Kidney (tissue), 14 donors: ENCODE data around the gene SH2D1B. TPM values are rescaled to one million over a fixed set of nuclear protein-coding genes. Genes with fewer than 3 reads are reported as not detected.

Experiments used
- DNase-seq, 5 donors: peaks; one replicate each; pipeline ENCODE4 v3.0.0-alpha.2; 2013 to 2020
- FAIRE-seq: peaks from 2 replicates; lab custom pipeline; 2012; peaks lifted over from hg19 to GRCh38; lab: Jason Lieb, UNC
- H3K27ac ChIP-seq, 2 donors: one replicate each; pipeline ENCODE4 v1.7.0; 2013; ENCODE audit warnings: low read depth in 2 of 2, low read length in 2 of 2, inconsistent platforms in 1 of 2
- H3K27me3 ChIP-seq: one replicate; pipeline ENCODE4 v1.7.1; 2013; ENCODE audit warnings: low read length, inconsistent platforms; ENCODE audit not compliant: control insufficient read depth, insufficient read depth
- H3K36me3 ChIP-seq, 3 donors: one replicate each; pipeline versions ENCODE4 v1.7.0 to v1.7.1; 2013; ENCODE audit warnings: low read length in 3 of 3, control low read depth in 1 of 3, inconsistent platforms in 1 of 3; ENCODE audit not compliant: insufficient read depth in 3 of 3, control insufficient read depth in 2 of 3
- H3K4me1 ChIP-seq, 3 donors: one replicate each; pipeline versions ENCODE4 v1.7.0 to v1.7.1; 2013; ENCODE audit warnings: low read length in 3 of 3, inconsistent platforms in 1 of 3, low read depth in 1 of 3; ENCODE audit not compliant: control insufficient read depth in 2 of 3, insufficient read depth in 2 of 3
- H3K4me3 ChIP-seq, 3 donors: one replicate each; pipeline versions ENCODE4 v1.7.0 to v1.8.1; 2013; ENCODE audit warnings: low read length in 3 of 3, control low read depth in 1 of 3, inconsistent platforms in 1 of 3
- H3K9ac ChIP-seq, 3 donors: one replicate each; pipeline versions ENCODE4 v1.7.0 to v1.7.1; 2013; ENCODE audit warnings: low read length in 3 of 3, control low read depth in 1 of 3, inconsistent platforms in 1 of 3
- H3K9me3 ChIP-seq, 3 donors: one replicate each; pipeline versions ENCODE4 v1.7.0 to v1.7.1; 2013; ENCODE audit warnings: low read length in 3 of 3, control low read depth in 1 of 3, inconsistent platforms in 1 of 3; ENCODE audit not compliant: control insufficient read depth in 2 of 3, insufficient read depth in 1 of 3
- CTCF ChIP-seq: IDR thresholded peaks from 3 replicates; pipeline ENCODE4 v1.5.1; 2012; ENCODE audit warnings: mild to moderate bottlenecking, moderate library complexity, borderline replicate concordance; ENCODE audit not compliant: insufficient read depth; ENCODE audit errors: extremely low read depth
- intact Hi-C: fragments of 100-400 bp; cut with DNase I; formaldehyde crosslinking; loops from one replicate; pipeline ENCODE4 v1.11.1; 2022
- polyA plus RNA-seq: library from polyadenylated mRNA; stranded (reverse); fragments of 350-450 nt; fragmentation: Illumina TruSeq; extraction: RNeasy Lipid Tissue Mini Kit (QIAGEN cat#74804); gene quantifications from one replicate; pipeline ENCODE4 v1.2.3, GENCODE V29; 2014; ENCODE audit warnings: low read depth, low replicate concordance; ENCODE audit not compliant: insufficient read depth
- total RNA-seq: library from RNA; stranded (reverse); fragmentation: NEBNext Ultra II Directional; extraction: Animal tissue kit (Norgen Biotek cat#: 25700); gene quantifications from one replicate; pipeline ENCODE4 v1.2.1, GENCODE V29; 2021
- donor health status: control.
- donor health status: control.
- donor health status: control.
- donor health status: control.
- donor health status: control.
- donor health status: DM: yes; HTN: yes; CAD: no.
- donor health status: Normal renal cell carcinoma (clear cell type).

SH2D1B gene
- total and polyA plus RNA-seq, 2 donors from 2014 or later: 0.76 TPM; not detected in 1

GRCh38 chr1:162386292-162387225, 25.4 kb downstream of the SH2D1B start:
- H3K9ac ChIP-seq: no peak overlapping the region
- H3K36me3 ChIP-seq: no peaks in the 10 kb centered on the region
- peaks cover 0 to 5% (median 0%) of the 10 kb centered on the region in 3 donors for H3K4me1 ChIP-seq
- no peaks in the 10 kb centered on the region for H3K27me3 ChIP-seq
- FAIRE-seq (no peak), DNase-seq (no peak)
- TF ChIP-seq CTCF: no peak
- H3K9me3 ChIP-seq: no peaks in the 10 kb centered on the region
- no peak overlapping the region for H3K27ac ChIP-seq
- intact Hi-C loops: no loop called here
- no peak overlapping the region for H3K4me3 ChIP-seq

GRCh38 chr1:162385702-162386101, 26.2 kb downstream of the SH2D1B start:
- FAIRE-seq: no peak
- Histone ChIP-seq H3K4me3 (no peak overlapping the region), H3K27me3 (no peaks in the 10 kb centered on the region), H3K9me3 (no peaks in the 10 kb centered on the region), H3K36me3 (no peaks in the 10 kb centered on the region), H3K4me1 (peaks cover 0 to 8% (median 0%) of the 10 kb centered on the region in 3 donors), H3K27ac (no peak overlapping the region), H3K9ac (no peak overlapping the region)
- TF ChIP-seq CTCF: no peak
- DNase-seq: no peak
- intact Hi-C loops: no loop called here

GRCh38 chr1:162385280-162385623, 26.7 kb downstream of the SH2D1B start:
- Histone ChIP-seq H3K9ac (no peak overlapping the region), H3K27ac (no peak overlapping the region), H3K4me3 (no peak overlapping the region), H3K4me1 (peaks cover 0 to 8% (median 0%) of the 10 kb centered on the region in 3 donors), H3K9me3 (no peaks in the 10 kb centered on the region), H3K27me3 (no peaks in the 10 kb centered on the region), H3K36me3 (no peaks in the 10 kb centered on the region)
- intact Hi-C loops: no loop called here
- FAIRE-seq (no peak), DNase-seq (no peak)
- no peak for TF ChIP-seq CTCF
